HepG2 (cell line): ENCODE data around the gene MORN1. TPM values are rescaled to one million over a fixed set of nuclear protein-coding genes. Genes with fewer than 3 reads are reported as not detected.

Experiments
- ATAC-seq: fragments of 200-7000 bp; cut with Tn5 transposase; 3 replicates; pipeline ENCODE4 v1.9.1; 2020; ENCODE audit warnings: mild to moderate bottlenecking, moderate library complexity
- BruUV-seq: library from RNA; stranded (reverse); fragments of 400-500 nt; replicated peaks from 2 replicates; lab custom pipeline; 2021; lab: Mats Ljungman, UMichigan
- CTCF ChIA-PET: fragments of 300-600 bp; formaldehyde crosslinking; extraction: SDS; loops from one replicate; lab custom pipeline; 2021; ENCODE audit warnings: low total read pairs, inconsistent platforms, low intra/inter-chr PET ratio; lab: Yijun Ruan, JAX
- POLR2A ChIA-PET: fragments of 350-600 bp; sonication (Branson Sonifier 250); formaldehyde crosslinking; loops from one replicate; lab custom pipeline; 2020; ENCODE audit warnings: antibody characterized with exemption, inconsistent platforms; lab: Yijun Ruan, JAX
- DNase-seq: peaks from one replicate; pipeline ENCODE4 v3.0.0-alpha.2; 2015; ENCODE audit warnings: low spot score
- FAIRE-seq: peaks from 3 replicates; lab custom pipeline; 2011; peaks lifted over from hg19 to GRCh38; lab: Jason Lieb, UNC
- H2AFZ ChIP-seq: one replicate; pipeline ENCODE4 v1.6.1; 2011; ENCODE audit warnings: low read length, inconsistent platforms
- H3K27ac ChIP-seq: fragments of 300-600 bp; 3 replicates; pipeline ENCODE4 v1.8.0; 2011; ENCODE audit warnings: mixed run types, mild to moderate bottlenecking, mixed read lengths, low read length, inconsistent platforms; ENCODE audit not compliant: insufficient read depth; ENCODE audit errors: extremely low read length
- H3K27me3 ChIP-seq, 2 experiments: fragments of 200-600 bp in 1 of 2; 2 replicates in 1 of 2; 3 replicates in 1 of 2; pipeline versions ENCODE4 v1.6.0 to v1.8.0; 2011; ENCODE audit warnings: low read length in 2 of 2, mild to moderate bottlenecking in 2 of 2, moderate library complexity in 2 of 2, inconsistent platforms in 1 of 2; ENCODE audit not compliant: insufficient read depth in 2 of 2, control insufficient read depth in 1 of 2
- H3K36me3 ChIP-seq, 2 experiments: fragments of 200-600 bp in 1 of 2; replicated peaks in 1 of 2; 2 replicates in 1 of 2; 3 replicates in 1 of 2; pipeline versions ENCODE4 v1.5.1 to v1.8.0; 2011; ENCODE audit warnings: low read length in 2 of 2, inconsistent platforms in 1 of 2; ENCODE audit not compliant: insufficient read depth in 2 of 2, control insufficient read depth in 1 of 2
- H3K4me1 ChIP-seq: 2 replicates; pipeline ENCODE4 v1.5.1; 2012; ENCODE audit warnings: low read length, inconsistent platforms; ENCODE audit not compliant: insufficient read depth
- H3K4me2 ChIP-seq: 2 replicates; pipeline ENCODE4 v1.6.0; 2011; ENCODE audit warnings: low read depth, low read length, inconsistent platforms
- H3K4me3 ChIP-seq, 3 experiments: fragments of 200-600 bp in 1 of 3; sonication (generic), shearing (Covaris generic) in 1 of 3; replicated peaks in 1 of 3; 2 replicates each; pipeline ENCODE4 v1.5.1; 2011 to 2016; ENCODE audit warnings: low read length in 3 of 3, inconsistent platforms in 2 of 3, low read depth in 2 of 3, mild to moderate bottlenecking in 2 of 3, control low read depth in 1 of 3, mixed read lengths in 1 of 3; ENCODE audit not compliant: insufficient read depth in 1 of 3
- H3K79me2 ChIP-seq: one replicate; pipeline ENCODE4 v1.6.1; 2011; ENCODE audit warnings: low read length, inconsistent platforms; ENCODE audit not compliant: insufficient read depth
- H3K9ac ChIP-seq: 2 replicates; pipeline ENCODE4 v1.6.0; 2011; ENCODE audit warnings: mild to moderate bottlenecking, low read depth, low read length, inconsistent platforms; ENCODE audit not compliant: insufficient read depth
- H3K9me3 ChIP-seq: 2 replicates; pipeline ENCODE4 v1.5.1; 2012; ENCODE audit warnings: mild to moderate bottlenecking, low read length
- H4K20me1 ChIP-seq: 2 replicates; pipeline ENCODE4 v1.6.0; 2011; ENCODE audit warnings: inconsistent platforms, mild to moderate bottlenecking, low read length, moderate library complexity; ENCODE audit not compliant: insufficient read depth
- DMAP1 ChIP-seq: IDR thresholded peaks from 2 replicates; pipeline ENCODE4 v1.6.1; 2016
- FIP1L1 ChIP-seq: fragments of 200-400 bp; formaldehyde crosslinking; IDR thresholded peaks from 2 replicates; pipeline ENCODE4 v1.6.1; 2018; ENCODE audit warnings: low read depth, mild to moderate bottlenecking, low read length, moderate library complexity, borderline replicate concordance; ENCODE audit not compliant: insufficient read depth
- IRF2 ChIP-seq: IDR thresholded peaks from 2 replicates; pipeline ENCODE4 v1.6.1; 2018; ENCODE audit warnings: missing genetic modification reagents, missing compliant biosample characterization
- KDM5B ChIP-seq: sonication (generic); formaldehyde crosslinking; IDR thresholded peaks from 2 replicates; pipeline ENCODE4 v1.4.0; 2020; ENCODE audit warnings: missing genetic modification reagents, mild to moderate bottlenecking, borderline replicate concordance
- NR2F1 ChIP-seq, 2 experiments: fragments of 450-650 bp in 1 of 2; formaldehyde crosslinking in 1 of 2; IDR thresholded peaks; 2 replicates each; pipeline versions ENCODE4 v1.5.0 to v1.6.1; 2016 to 2020; ENCODE audit warnings: mild to moderate bottlenecking in 1 of 2, missing compliant biosample characterization in 1 of 2, missing genetic modification reagents in 1 of 2, moderate library complexity in 1 of 2
- POLR2A ChIP-seq, 2 experiments: IDR thresholded peaks; 2 replicates each; pipeline ENCODE4 v1.6.1; 2011; ENCODE audit warnings: low read depth in 2 of 2, low read length in 2 of 2, mild to moderate bottlenecking in 1 of 2, moderate library complexity in 1 of 2; ENCODE audit not compliant: insufficient read depth in 1 of 2
- ZNF251 ChIP-seq: sonication (generic); formaldehyde crosslinking; IDR thresholded peaks from 2 replicates; pipeline ENCODE4 v1.9.0; 2021; ENCODE audit warnings: mild to moderate bottlenecking, missing genetic modification reagents
- ZNF441 ChIP-seq: sonication (generic); formaldehyde crosslinking; IDR thresholded peaks from 2 replicates; pipeline ENCODE4 v1.7.0; 2021; ENCODE audit warnings: missing genetic modification reagents, borderline replicate concordance
- WGBS: methylation state at CpG from one replicate; pipeline ENCODE4 v1.1.6; 2017; ENCODE audit warnings: low lambda C conversion rate; 5-methylcytosine and 5-hydroxymethylcytosine counted together
- in situ Hi-C: cut with HindIII; loops from 2 replicates; pipeline ENCODE4 v1.10.0; 2017; ENCODE audit warnings: low pct_unique_long_range_greater_than_20kb; ENCODE audit not compliant: extremely low pct_ligation_motif_present
- intact Hi-C: fragments of 100-400 bp; cut with micrococcal nuclease; formaldehyde crosslinking; loops from one replicate; pipeline ENCODE4 v1.10.0; 2022; ENCODE audit not compliant: unreplicated experiment
- polyA plus RNA-seq, 8 experiments: library from polyadenylated mRNA; depleted of rRNA in 3 of 8; stranded (reverse) in 7 of 8; unstranded in 1 of 8; fragments of >200 nt; fragmentation: Illumina TruSeq in 4 of 8; extraction: Trizol in 4 of 8; gene quantifications; 2 replicates each; pipeline versions ENCODE4 v1.2.1 to v1.2.3, GENCODE V29; 2011 to 2016; ENCODE audit warnings: low read depth in 4 of 8, missing spikeins in 1 of 8, mixed read lengths in 1 of 8; ENCODE audit not compliant: insufficient read depth in 1 of 8
- total RNA-seq, 5 experiments: library from RNA; depleted of rRNA; stranded (reverse); fragments of >200 nt; fragmentation: Illumina TruSeq; extraction: Trizol; gene quantifications; 2 replicates each; pipeline ENCODE4 v1.2.3, GENCODE V29; 2016; ENCODE audit warnings: low read depth in 1 of 5
- TF ChIP-seq, protein P1 (sequence below): sonication (generic); formaldehyde crosslinking; IDR thresholded peaks from 2 replicates; pipeline ENCODE4 v1.5.1; 2020; ENCODE audit warnings: missing genetic modification reagents, mild to moderate bottlenecking, borderline replicate concordance
- TF ChIP-seq, protein P2 (sequence below): sonication (generic); formaldehyde crosslinking; IDR thresholded peaks from 2 replicates; pipeline ENCODE4; 2020; ENCODE audit warnings: missing genetic modification reagents, mild to moderate bottlenecking, borderline replicate concordance

Gene MORN1
- total and polyA plus RNA-seq, 2 of the 13 experiments (the other 11 are each of a cell fraction or from before 2014, with no cell fraction given) = 3.1 to 6.5 TPM

DNA sequence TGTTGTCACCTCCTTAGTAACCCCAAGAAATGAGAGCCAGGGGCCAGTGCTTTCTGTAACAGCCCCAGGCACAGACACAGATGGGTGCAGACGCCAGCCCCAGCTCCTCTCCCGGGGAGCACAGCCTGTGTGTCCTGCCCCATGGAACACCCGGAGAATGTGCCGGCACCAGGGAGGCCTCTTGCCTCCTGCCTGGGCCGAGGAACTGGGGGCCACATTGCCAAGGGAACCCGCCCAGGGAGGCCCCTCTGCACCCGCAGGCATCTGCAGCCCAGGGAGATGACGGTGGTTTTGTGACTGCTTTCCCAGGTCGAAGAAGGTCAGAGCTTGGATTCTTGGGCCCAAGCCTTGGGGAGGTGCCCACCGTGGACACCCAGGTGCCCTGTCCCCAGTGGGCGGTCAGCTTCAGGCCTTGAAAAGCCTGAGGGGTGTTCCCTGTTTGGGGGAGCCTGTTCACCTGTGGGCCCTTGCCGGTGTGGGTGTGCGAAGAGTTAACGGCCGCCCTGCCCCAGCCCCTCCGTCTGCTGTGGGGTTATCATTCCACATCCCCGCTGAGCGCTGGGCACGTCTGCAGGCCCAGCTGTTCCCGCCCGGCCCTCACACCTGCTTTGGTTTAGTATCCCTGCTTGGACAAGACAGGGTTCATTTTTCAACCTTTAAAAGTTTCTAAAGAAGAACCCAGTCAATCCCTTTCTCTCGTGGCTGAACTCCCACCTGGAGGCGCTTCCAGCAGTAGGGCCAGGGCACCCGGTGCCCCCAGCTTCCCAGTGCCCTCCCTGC, 62.5 kb downstream of the MORN1 start:
- Histone ChIP-seq H3K9ac (no peak overlapping the region), H4K20me1 (no peaks in the 10 kb centered on the region), H3K36me3 (no peaks in the 10 kb centered on the region), H2AFZ (no peak overlapping the region), H3K79me2 (no peaks in the 10 kb centered on the region), H3K4me2 (no peak overlapping the region), H3K4me3 (no peak overlapping the region), H3K9me3 (no peaks in the 10 kb centered on the region), H3K4me1 (peaks cover 21% of the 10 kb centered on the region), H3K27me3 (peaks cover 12 to 88% of the 10 kb centered on the region in 2 experiments), H3K27ac (no peak overlapping the region)
- in situ Hi-C loops (no loop called here), intact Hi-C loops (no loop called here)
- POLR2A ChIA-PET = no interaction called here
- CTCF ChIA-PET = no interaction called here
- DNase-seq (no peak), ATAC-seq (no peak), FAIRE-seq (no peak)
- no peak for TF ChIP-seq POLR2A (IDR thresholded peaks at IDR 0.05; ENCODE audit: insufficient read depth in 1 of 2, low read depth in 2 of 2, low read length in 2 of 2)
- TF ChIP-seq, protein P1, sequence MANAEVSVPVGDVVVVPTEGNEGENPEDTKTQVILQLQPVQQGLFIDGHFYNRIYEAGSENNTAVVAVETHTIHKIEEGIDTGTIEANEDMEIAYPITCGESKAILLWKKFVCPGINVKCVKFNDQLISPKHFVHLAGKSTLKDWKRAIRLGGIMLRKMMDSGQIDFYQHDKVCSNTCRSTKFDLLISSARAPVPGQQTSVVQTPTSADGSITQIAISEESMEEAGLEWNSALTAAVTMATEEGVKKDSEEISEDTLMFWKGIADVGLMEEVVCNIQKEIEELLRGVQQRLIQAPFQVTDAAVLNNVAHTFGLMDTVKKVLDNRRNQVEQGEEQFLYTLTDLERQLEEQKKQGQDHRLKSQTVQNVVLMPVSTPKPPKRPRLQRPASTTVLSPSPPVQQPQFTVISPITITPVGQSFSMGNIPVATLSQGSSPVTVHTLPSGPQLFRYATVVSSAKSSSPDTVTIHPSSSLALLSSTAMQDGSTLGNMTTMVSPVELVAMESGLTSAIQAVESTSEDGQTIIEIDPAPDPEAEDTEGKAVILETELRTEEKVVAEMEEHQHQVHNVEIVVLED (CRISPR knock-in tag) = no peak
- TF ChIP-seq, protein P2, sequence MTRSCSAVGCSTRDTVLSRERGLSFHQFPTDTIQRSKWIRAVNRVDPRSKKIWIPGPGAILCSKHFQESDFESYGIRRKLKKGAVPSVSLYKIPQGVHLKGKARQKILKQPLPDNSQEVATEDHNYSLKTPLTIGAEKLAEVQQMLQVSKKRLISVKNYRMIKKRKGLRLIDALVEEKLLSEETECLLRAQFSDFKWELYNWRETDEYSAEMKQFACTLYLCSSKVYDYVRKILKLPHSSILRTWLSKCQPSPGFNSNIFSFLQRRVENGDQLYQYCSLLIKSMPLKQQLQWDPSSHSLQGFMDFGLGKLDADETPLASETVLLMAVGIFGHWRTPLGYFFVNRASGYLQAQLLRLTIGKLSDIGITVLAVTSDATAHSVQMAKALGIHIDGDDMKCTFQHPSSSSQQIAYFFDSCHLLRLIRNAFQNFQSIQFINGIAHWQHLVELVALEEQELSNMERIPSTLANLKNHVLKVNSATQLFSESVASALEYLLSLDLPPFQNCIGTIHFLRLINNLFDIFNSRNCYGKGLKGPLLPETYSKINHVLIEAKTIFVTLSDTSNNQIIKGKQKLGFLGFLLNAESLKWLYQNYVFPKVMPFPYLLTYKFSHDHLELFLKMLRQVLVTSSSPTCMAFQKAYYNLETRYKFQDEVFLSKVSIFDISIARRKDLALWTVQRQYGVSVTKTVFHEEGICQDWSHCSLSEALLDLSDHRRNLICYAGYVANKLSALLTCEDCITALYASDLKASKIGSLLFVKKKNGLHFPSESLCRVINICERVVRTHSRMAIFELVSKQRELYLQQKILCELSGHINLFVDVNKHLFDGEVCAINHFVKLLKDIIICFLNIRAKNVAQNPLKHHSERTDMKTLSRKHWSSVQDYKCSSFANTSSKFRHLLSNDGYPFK = no peak
- TF ChIP-seq ZNF441 (CRISPR knock-in tag) = no peak
- no peak for TF ChIP-seq ZNF251 (CRISPR knock-in tag)
- TF ChIP-seq DMAP1 = no peak
- no peak for TF ChIP-seq NR2F1 (CRISPR knock-in tag; IDR thresholded peaks at IDR 0.05)
- TF ChIP-seq KDM5B (CRISPR knock-in tag) = no peak
- no peak for TF ChIP-seq FIP1L1
- no peak for TF ChIP-seq IRF2 (CRISPR knock-in tag)
- BruUV-seq = no TSS peak
- WGBS = 39% methylated on average over 10 of the region's 24 CpGs
